Skeletal muscle cell (primary cell): ENCODE data around the gene LMNTD1.
"Not testable (repeated sequence)": the region's sequence is repeated elsewhere in the genome, so short reads cannot be mapped to it uniquely, and the experiment has no call there.

Experiments used
- DNase-seq: peaks from one replicate; pipeline ENCODE4 v3.0.0-alpha.2; 2010; ENCODE audit warnings: low read depth
- H3K4me3 ChIP-seq: 2 replicates; pipeline ENCODE4 v1.5.1; 2011; ENCODE audit warnings: low read depth, mild to moderate bottlenecking, control low read depth, low read length, moderate library complexity

The LMNTD1 gene

GRCh38 chr12:25553098-25553497 lies at the start of gene LMNTD1:
Gene LMNTD1, minus strand, starts transcription at chr12:25553283. Its CDS starts 324 bp downstream, at chr12:25552959.
- H3K4me3 ChIP-seq = no peak within 1 kb of the TSS
- peak; percentile 60 for DNase-seq

DNA sequence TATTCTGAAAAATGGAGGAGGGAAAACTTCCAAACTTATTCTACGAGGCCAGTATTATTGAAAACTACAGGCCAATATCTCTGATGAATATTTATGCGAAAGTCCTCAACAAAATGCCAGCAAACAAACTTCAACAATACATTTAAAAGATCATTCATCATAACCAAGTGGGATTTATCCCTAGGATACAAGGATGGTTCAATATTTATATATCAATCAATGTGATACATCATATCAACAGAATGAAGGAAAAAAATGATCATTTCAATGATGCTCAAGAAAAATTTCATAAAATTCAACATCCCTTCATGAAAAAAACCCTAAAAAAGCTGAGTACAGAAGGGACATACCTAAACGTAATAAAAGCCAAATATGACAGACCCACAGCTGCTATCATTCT lies 45.9 kb upstream of the LMNTD1 start:
- no peak for DNase-seq

GRCh38 chr12:25595496-25595895 lies 42.4 kb upstream of the LMNTD1 start:
- not testable (repeated sequence) for DNase-seq

More for the DNA sequence above, 45.9 kb upstream of the LMNTD1 start:
- H3K4me3 ChIP-seq = no peak overlapping the region

GRCh38 chr12:25594376-25594775 lies 41.3 kb upstream of the LMNTD1 start:
- H3K4me3 ChIP-seq = no peak overlapping the region
- DNase-seq = peak; percentile 58

More at GRCh38 chr12:25595496-25595895, 42.4 kb upstream of the LMNTD1 start:
- not testable (repeated sequence) for H3K4me3 ChIP-seq

DNA sequence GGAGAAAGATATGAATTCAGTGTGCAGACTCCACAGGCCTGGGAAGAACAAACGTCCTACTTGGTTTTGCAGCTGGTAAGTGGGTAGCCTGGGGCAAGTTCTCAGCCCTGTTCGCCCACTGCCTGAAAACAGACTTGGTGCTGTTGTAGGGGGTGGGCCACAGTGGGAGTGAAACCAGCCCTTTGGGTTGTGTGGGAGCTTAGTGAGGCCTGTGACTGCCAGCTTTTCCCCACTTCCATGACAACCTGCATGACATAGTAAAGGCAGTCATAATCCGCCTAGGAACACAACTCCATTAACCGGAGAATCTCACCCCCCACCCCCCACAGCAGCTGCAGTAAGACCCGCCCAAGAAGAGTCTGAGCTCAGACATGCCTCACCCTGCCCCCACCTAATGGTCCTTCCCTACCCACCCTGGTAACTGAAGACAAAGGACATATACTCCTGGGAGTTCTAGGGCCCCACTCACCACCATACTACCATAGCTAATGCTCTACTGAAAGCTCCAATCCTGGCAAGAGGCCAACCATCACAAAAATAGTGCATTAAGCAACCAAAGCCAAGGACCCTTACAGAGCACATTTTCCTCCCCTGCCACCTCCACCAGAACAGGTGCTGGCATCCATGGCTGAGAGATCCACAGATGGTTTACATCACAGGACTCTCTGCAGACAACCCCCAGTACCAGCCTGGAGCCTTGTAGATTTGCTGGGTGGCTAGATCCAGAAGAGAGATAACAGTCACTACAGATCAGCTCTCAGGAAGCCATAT lies 39.8 kb upstream of the LMNTD1 start:
- DNase-seq = no peak

DNA sequence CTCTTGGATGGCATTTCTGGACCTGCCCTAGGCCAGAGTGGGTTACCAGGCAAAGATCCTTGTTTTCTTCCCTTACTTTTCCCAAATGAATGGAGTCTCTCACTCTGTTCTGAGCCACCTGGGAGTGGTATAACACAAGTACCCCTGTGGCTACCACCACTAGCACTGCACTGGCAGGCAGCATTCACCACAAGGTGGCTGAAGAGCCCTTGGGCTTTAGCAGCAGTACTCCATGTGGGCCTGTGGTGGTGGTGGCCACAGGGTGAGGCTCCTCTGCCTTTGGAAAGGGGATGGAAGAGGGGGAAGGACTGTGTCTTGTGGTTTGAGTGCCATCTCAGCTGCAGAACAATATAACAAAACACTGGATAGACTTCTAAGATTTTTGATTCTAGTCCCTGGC lies 38.1 kb upstream of the LMNTD1 start:
- DNase-seq = no peak
- H3K4me3 ChIP-seq = no peak overlapping the region

More for the DNA sequence above, 39.8 kb upstream of the LMNTD1 start:
- H3K4me3 ChIP-seq = no peak overlapping the region

- no peak for DNase-seq
- H3K4me3 ChIP-seq = no peak overlapping the region
Measured at GRCh38 chr12:25590011-25590721, 37.1 kb upstream of the LMNTD1 start.

GRCh38 chr12:25587346-25587745 lies 34.3 kb upstream of the LMNTD1 start:
- no peak for DNase-seq
- H3K4me3 ChIP-seq = no peak overlapping the region

GRCh38 chr12:25585662-25586061 lies 32.6 kb upstream of the LMNTD1 start:
- no peak for DNase-seq

DNA sequence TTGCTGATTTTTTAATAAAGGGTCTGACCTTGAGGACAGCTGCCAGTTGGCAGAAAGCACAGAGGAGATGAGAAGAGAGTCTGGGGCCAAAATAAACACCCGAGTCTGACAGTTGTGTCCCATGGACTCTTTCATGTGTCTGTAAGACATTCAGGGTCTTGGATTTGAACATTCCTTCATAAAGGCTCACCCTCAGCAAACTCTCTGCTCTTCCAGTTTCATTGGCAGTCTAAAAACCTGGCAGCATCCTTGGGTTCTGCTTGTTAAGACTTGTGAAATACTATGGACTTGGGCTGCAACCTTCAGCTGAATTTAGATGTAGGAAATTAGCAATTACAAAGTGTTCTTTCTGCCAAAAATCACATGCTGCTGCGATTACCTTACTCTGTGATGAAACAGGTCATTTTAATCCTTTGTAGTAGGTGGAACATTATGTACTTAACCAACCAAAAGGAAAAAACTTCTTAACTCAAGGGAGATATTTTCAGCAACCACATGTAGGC lies 32.0 kb upstream of the LMNTD1 start:
- peak; percentile 97 for DNase-seq
- no peak overlapping the region for H3K4me3 ChIP-seq

More at GRCh38 chr12:25585662-25586061, 32.6 kb upstream of the LMNTD1 start:
- H3K4me3 ChIP-seq = no peak overlapping the region

GRCh38 chr12:25584596-25584995 lies 31.5 kb upstream of the LMNTD1 start:
- no peak for DNase-seq

GRCh38 chr12:25583545-25583944 lies 30.5 kb upstream of the LMNTD1 start:
- H3K4me3 ChIP-seq = no peak overlapping the region
- DNase-seq = no peak

More at GRCh38 chr12:25584596-25584995, 31.5 kb upstream of the LMNTD1 start:
- no peak overlapping the region for H3K4me3 ChIP-seq

DNA sequence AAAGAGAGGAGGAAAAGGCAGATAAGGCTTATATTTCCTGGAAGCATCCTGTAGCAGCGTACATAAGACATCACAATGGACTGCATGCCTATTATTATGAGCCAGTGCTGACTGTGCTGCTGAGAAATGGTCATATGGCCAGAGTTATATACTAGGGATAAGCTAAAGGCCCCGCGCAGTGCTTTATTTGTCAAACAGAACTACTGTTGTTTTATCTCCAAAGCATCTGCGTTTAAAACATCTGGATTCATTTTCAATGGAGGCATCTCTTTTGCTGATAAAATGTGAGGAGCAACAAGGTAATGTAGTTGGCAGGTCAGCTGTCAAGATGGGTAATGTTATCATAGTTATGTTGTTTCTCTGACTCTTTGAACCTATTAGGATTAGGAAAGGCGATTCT lies 28.0 kb upstream of the LMNTD1 start:
- no peak overlapping the region for H3K4me3 ChIP-seq
- no peak for DNase-seq

- DNase-seq = no peak
- no peak overlapping the region for H3K4me3 ChIP-seq
Measured at GRCh38 chr12:25578411-25579143, 25.5 kb upstream of the LMNTD1 start.

DNA sequence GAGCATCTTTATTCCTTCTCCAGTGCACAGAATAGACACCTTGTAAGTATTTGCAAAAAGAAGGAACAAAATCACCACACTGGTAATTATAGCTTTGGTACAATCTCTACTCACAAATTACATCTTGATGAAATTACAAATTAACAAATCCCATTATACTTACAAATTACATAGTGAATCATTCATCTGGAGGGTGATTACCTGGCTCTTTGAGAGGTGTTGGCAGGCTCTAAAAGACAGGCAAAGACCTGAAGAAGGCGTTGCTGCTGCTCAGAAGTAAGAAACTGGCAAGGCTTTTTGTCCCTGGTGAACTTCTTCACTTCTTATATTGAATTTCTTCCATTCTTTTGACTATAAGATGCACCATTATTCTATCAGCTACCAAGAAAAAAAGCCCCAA lies 21.7 kb upstream of the LMNTD1 start:
- DNase-seq = no peak
- no peak overlapping the region for H3K4me3 ChIP-seq

DNA sequence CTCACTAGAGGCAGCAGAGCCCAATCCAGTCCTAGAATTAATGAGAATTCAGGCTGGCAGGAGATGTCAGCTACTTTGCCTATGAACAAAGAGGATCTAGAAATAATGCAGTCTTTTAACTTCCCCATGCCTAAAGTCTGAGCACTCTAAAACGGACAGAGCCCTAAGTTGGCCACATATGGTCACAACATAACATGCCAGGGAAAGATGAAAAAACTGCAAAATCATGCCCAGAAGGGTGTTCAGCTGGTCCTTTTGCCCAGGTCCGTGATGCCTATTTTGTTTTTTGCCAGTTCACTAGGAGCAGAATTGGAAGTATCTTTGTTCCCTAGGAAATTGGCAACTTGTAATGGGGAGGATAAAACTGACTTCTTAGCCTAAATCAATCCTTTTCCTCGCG lies 20.3 kb upstream of the LMNTD1 start:
- no peak overlapping the region for H3K4me3 ChIP-seq
- DNase-seq = no peak

GRCh38 chr12:25570418-25570817 lies 17.3 kb upstream of the LMNTD1 start:
- H3K4me3 ChIP-seq = no peak overlapping the region
- DNase-seq = no peak

- DNase-seq = no peak
- H3K4me3 ChIP-seq = no peak overlapping the region
Measured at GRCh38 chr12:25566202-25566949, 13.3 kb upstream of the LMNTD1 start.

- no peak for DNase-seq
- H3K4me3 ChIP-seq = no peak overlapping the region
Measured at GRCh38 chr12:25558586-25558985, 5.5 kb upstream of the LMNTD1 start.
